SHP77 treated with DMSO at 0.1 percent for 48 hours (cell line): ENCODE results near the gene MLYCD.

Experiments
- DNase-seq: peaks from one replicate; lab custom pipeline; 2025; lab: John Stamatoyannopoulos, UW

Gene MLYCD

DNA sequence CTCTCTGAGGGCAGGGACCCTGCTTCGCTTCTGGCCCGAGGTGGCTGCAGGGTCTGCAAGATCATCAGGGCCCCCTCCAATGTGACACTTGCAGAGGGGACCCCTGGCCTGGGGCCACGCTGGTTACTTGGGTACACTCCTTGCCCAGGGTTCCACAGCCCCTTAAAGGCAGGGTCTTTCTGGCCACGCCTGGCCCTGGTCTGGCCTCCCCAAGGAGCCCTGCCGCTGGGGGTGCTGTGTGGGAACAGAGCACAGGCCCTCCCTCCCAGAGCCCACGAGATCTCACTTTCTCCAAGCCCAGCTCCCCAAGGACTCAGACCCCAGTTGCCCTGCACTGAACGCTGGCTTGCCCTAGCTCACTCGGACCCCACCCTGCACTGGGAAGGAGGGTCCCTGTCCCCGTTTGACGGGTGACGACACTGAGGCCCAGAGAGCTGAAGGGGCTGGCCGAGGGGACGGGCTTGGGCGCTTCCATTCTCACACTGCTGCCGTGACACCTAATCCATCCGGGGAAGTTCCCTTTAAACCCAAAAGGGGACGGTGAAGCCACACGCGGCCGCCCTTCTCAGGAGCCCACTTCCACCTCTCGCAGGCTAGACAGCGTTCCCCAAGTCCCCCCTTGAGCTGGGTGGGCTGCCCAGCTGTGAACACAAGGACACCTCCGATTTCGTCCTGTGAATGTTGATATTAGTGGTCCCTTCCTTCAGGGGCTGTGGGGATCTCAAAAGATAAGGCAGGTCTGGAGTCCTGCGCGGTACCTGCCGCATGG lies 27.2 kb downstream of the MLYCD start:
- no peak for DNase-seq

DNA sequence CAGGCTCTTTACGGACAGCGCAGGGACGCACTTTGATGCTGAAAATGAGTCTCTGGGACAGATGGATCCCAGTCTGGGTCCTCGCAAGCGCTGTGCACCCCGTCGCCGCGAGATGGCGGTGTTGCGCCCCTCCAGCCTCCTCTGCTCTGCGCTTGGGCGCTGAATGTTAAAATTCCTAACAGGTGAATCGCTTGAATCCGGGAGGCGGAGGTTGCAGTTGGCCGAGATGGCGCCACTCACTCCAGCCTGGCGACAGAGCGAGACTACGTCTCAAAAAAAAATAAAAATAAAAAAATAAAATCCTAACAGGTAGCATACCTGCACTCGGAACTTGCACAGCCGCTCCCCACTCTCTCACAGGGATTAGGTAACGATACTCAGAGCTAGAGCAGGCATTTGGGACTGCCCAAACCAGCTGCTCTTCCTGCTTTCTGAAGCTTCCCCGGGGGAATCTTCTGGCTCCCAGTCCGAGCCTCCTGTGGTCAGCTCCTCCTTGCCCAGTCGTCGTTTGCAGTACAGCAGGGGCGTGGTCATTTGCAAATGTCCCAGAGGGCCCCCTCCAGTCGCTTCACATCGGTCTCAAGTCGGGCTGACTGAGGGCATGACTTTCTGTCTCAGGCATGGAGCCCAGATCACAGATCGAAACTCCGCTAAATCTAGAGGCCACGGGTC lies 27.9 kb downstream of the MLYCD start:
- DNase-seq = peak; percentile 28

DNA sequence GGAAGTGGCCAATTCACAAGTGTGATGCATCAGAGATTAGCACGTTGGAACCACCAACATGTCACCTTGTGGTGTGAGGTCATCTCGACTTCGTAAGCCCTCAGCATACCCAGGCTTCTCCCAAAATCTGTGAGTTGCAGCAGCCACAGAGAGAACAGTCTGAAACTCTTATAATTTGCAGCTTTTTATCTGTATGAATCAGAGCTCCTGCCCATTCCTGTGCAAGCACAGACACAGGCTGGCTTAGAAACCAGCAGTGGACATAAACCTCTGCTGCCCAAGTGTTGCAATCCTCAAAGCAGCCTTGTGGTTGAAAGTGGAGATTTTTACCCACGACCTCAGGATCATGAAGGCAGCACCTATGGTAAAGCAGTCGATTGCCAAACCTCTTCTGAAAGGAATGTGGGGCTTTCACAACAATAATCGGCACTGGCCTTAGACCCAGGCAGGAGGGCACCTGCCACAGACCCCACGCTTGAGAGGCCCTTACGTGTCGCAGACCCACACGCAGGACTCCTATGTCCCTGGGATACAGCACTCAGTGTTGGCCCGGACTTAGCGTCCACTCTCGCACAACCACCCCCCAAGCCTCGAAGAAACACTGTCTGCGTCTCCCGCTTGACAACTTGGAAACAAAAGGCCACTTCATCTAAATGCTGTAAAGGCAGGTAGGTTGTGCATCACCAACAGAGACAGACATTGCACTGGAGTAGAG lies 29.6 kb downstream of the MLYCD start:
- no peak for DNase-seq

DNA sequence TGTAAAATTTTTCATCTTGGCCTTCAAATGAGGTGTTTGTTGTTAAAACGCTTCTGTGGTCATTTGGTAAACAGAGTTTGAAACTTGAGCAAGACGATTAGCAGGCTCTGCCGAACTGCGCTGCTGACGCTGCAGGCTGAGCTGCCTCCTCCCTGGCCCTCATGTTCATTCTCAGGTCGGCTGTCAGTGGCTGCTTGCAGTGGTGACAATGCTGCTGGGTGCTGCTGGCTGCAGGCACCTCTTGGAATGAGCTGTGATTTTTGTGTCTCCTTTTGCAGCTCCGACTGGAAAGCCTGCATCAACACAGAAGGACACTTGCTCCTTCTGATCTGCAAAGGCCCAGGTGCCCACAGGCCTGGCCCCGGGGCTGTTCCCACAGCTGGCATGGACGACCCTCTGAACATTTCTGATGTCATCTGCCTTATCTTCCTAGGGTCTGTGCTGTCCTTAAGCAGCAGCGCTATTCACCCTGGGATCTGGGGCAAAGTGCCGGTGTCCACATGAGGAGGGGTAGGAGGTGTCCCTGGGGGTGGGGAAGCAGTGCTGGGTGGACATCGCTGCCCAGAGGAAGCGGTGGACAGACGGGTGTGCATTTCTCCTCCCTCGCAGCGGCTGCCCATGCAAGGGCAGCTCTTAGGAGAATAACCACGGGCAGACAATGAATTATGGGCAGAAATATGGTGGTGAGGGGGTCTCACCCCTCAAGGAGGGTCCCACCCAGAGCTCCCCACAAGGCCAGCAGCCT lies 31.1 kb downstream of the MLYCD start:
- DNase-seq = no peak

DNA sequence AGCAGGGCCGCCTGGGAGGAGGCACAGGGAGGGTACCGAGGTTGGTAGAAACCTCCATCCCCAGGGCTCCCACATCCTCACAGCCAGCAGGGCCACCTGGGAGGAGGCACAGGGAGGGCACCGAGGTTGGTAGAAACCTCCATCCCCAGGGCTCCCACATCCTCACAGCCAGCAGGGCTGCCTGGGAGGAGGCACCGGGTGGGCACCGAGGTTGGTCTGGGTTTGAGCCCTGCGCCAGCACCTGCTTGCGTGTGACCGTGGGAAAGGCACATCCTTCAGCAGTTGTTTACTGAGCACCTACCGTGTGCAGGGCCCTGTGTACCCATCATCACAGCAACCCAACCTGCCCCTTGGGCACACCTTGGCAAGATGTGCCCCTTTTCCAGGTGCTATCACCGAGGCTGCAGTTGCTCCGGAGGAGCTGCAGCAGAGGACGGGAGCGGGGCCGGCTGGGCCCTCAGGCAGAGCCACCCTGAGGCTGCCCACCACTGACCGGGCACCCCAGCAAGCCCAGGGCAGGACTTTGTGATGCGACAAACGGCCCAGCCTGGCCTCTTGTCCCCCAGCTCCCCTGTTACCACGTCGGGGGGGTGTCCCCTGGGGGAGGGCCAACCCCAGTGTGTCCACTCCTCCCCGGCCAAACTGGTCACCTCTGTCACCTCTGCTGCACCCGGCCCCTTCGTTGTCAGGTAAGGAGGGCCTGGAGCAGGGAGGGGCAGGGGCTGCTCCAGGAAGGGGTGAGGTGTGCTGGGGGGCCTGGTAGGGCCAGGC lies 32.0 kb downstream of the MLYCD start:
- DNase-seq = no peak

DNA sequence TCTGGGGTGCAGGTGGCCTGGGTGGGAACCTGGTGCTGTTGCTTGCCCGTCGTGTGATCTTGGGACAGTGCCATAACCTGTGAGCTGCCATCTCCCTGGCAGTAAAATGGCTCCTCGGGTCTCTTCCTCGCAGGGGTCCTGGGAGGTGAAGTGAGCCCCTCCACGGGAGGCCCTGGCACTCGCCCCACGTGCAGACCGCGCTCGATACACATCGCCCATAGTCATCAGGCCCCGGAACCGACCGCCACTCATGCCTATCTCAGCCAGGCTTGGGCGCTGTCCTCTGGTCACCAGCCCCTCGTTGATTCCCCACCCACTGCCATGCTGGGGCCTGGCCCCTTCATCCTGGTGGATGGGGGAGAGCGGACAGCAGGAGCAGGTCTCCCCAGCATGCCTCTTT lies 32.6 kb downstream of the MLYCD start:
- DNase-seq = no peak

DNA sequence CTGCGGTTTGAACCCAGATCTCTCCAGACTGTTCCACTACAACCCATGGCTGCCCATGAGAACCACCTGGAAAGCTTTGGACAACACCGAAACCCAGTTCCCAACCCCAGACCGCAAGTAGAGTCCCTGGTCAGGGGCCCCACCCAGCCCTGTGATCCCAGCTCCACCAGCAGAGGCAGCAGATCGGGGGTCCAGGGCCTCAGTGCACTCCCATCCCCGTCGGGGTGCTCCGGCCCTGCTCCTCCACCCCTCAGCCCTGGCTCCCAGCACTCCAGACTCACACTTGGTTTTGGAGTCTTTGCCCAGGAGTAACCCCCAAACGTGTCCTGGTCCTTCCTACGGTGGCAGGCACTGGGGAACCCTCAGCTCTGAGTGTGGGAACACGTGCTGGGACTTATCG lies 33.4 kb downstream of the MLYCD start:
- no peak for DNase-seq

DNA sequence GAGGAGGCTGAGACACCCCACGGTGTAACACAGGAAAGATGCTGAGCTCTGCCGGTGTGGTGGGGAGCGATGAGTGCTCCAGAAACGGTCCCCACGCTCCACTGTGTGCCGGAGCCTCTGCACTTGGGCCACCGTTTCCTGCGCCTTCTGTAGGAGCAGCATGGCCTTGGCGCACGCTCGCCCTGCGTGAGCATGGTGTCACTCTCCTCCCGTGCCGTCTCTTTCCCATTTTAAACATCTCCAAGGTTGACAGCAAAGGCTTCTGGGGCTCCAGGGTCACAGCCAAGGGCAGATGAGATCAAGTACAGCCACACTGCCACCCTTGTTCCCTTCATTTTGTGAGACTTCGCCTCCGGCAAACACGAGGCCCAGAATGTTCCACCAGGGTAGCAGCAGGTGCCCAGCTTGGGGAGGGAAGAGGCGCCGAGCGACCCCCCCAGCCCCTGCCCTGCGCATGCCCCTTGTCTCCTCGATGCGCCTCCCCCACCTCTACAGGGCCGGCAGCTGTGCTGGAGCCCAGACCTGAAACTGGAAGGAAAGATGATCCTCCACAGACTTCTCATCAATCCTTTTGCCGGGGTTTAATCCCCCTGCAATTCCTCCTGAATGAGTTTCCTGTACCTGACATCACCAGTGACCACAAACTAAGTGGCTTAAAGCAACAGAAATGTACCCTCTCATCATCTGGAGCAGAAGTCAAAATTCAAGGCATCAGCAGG lies 34.2 kb downstream of the MLYCD start:
- DNase-seq = no peak

DNA sequence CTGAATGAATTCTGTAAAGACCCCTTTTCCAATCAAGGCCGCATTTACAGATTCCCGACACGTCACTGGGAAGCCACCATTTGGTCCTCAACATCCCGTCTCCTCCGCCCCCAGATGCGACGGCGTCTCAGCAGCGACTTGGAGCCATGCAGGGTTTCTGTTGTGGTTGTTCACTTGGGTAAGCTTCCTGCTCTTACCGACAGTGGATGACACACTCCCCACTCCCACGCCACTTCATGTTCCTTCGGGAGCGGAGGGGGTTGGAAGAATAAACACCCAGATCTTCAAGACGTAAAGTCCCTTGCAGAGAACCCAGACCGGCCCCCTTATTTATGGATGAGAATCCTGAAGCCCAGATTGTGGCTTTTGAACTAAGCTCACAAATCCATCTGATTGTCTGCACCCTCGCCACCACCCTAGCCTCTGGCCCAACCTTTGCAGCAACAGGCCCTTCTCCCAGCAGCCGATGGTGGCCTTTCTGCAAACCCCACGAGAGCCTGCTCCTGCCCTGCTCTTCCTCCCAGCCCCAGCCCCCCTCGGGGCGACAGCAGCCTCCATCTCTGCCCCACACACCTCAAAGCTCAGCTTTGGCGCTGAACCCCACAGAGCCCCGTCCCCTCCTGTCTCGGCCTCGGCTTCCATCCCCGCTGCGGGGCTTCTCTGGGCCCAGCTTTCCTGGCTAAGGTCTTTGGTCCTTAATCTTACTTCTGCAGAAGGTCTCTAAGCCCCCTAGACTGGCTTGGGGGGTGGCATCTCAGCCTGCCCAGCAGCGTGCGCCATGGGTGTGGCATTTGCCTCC lies 35.2 kb downstream of the MLYCD start:
- DNase-seq = no peak

DNA sequence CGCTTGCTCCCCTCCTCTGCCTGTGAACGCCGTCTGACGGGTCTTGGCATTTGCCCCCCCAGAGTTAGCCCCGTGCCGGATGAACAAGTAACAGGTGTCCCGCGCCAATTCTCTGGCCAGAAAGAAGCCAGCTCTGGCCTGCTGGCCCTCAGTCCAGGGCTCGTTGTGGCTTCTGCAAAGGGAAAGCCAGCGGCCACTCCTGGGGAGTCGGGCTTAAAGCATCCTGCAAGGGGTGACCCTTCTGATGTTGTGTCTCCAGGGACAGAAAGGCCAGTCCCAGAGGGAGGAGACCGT lies 35.7 kb downstream of the MLYCD start:
- no peak for DNase-seq

DNA sequence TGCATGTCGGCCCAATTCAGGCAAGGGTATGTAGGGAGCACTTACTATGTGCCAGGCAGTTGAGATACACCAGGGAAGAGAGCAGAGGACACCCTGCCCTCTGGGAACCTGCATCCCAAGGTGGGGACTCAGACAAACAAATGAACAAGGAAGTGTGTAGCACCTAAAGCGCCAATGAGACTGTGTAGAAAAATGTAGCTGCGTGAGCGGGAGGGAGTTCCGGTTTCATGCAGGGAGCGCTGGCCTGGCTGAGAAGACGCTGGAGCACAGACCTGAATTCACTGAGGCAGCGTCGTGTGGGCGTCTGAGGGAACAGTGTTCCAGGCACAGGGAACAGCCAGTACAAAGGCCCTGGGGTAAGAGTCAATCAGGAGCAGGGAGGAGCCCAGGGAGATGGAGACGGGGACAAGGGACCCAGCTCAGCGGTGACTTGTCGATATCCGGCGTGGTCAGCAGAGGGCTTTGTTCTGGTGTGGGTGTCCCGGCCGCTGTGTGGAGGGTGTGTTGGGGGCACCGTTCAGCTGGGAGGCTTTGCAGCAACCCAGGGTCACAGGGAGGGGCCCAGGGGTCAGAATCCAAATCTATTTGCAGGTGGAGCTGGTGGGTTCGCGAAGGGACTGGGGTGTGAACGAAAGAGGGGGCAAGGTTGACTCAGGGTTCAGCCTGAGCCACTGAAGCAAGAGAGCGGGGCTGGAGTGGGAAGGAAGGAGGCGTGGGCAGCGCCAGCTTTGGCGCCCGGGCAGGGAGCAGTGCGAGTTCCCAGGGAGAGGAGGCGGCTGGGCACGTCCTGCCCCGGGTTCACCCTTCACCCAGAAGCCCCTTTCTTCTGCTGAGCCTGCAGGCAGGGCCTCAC lies 36.3 kb downstream of the MLYCD start:
- DNase-seq = no peak

DNA sequence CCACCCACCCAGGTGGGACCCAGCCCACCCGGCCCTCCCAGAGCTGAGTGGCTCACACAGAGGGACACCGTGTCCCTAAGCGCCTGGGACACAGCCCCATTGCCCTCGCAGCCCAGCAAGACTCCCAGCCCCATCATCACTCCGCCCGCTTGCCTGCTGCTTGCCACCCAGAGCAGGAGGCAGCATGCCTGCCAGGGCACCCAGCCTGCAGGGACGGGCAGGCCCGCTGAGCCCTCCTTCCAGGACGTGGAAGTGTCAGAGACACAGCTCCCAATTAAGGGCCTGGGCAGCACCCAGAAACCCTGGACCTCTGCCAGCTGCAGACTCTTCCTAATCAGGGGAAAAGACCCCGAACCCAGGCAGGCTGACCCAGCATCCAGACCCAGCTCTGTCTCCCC lies 36.9 kb downstream of the MLYCD start:
- DNase-seq = no peak

DNA sequence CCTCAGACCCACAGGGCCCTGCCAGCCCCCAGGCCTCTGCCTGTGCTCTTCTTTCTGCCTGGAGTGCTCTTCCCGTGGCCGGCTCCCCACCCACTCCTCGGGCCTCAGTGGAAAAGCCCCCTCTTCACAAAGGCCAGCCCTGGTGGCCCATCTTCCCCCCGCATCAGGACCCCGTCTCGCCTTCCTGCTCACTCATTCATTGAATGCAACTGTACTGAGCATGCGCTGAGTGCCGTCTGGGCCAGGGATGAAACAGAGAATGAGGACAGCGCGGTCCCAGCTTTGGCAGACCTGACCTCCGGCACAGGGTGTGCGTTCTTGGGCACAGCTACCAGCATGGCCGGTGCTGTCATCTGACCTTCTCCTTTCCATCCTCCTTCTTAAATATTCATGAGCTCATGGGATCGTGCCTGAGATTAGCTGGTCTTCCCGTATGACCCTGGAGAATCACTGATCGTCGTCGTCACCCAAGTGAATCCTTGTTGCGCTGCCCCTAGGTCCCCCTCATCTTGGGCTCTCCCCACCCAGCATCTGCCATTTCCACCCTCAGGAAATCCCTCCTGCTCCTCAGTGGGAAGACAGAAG lies 37.8 kb downstream of the MLYCD start:
- DNase-seq = no peak

DNA sequence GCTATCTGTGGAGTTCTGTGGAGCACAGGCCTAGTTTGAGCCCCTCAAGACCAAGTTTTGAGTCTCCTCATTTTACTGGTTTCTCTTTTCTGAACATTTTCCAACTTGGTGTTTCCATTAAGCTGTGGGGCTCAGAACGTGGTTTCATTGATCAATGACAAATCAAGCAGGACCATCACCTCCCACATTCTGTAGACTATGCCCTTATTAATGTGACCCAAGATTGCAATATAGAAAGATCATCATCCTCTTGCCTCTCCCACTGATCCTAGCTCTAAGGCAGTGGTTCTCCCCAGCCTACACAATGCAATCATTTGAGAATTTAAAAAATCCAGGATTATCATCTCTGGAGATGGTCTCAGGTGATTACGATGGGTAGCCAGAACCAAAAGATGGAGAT lies 38.4 kb downstream of the MLYCD start:
- DNase-seq = no peak

DNA sequence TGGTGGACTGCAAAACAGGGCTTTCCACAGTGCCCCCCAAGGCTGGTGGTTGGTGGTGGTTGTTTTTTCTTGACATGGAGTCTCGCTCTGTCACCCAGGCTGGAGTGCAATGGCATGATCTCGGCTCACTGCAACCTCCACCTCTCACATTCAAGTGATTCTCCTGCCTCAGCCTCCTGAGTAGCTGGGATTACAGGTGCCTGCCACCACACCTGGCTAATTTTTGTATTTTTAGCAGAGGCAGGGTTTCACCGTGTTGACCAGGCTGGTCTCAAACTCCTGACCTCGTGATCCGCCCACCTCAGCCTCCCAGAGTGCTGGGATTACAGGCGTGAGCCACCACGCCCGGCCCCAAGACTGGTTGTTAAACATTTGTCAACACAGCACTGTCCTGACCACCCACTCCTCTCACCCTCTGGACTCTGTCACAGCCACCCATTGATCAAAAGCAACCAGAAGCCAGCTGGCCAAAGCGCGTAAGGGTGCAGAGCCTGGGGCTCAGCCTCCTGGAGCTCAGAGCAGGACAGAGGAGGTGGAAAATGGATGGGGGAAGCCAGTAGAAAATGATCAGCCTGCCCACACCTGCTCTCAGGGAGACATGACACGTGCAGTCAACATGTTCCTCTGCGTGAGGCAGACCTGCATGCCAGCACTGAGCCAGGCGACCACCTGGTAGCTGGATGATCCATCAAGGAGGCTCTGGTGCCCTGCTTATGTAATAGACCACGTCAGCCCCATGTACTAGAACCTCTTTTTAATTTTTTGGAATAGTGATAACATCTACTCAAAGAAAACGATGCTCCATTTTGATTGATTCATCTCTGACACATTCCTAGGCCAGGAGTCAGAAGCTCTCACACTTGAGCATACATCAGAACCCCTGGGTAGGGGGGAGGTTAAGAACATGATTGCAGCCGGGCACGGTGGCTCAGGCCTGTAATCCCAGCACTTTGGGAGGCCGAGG lies 39.3 kb downstream of the MLYCD start:
- DNase-seq = no peak

DNA sequence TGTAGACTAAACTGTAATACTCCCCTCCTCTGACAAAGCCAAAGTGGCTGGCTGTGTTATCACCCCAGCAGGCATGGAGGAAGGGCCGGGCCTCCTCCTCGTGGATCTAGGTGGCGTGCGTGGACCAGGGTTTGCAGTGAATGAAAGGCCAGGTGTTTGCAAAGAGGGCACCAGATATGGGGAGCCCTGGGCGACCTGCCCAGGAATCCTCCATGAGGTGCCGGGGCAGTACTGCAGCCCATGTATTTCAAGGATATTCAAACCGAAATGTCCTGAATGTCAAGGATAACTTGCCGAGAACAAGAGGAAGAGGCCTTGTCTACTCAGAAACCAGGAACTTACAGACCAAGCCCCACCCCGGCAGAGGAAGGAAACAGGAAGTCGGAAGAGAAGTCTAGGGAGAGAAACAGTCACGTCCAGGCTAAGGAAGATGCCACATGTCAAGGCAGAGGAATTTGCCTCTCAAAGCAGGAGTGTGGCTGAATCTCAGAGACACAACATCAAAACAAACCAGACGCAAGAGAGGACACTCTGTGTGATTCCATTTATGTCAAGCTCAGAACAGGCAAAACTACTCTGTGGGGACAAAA lies 40.4 kb downstream of the MLYCD start:
- DNase-seq = no peak

DNA sequence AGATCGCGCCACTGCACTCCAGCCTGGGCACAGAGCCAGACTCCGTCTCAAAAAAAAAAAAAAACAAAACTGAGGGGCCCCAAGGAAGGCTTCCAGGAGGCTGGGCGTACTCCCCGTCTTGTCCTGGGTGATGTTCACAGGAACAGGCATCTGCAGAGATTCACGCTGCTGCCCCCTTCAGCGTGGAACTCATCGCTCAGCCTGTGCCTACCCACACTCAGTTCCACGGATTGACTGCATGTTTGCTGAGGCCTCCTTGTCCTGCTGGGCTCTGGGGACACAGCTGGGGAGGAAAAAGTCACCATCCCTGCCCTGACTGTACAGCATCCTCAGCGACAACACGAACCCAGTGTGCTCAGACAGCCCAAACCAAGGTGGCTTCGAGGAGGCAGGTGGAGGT lies 41.2 kb downstream of the MLYCD start:
- DNase-seq = no peak
